Measurements from ENCODE around the gene TGFA.

Gene TGFA

DNA sequence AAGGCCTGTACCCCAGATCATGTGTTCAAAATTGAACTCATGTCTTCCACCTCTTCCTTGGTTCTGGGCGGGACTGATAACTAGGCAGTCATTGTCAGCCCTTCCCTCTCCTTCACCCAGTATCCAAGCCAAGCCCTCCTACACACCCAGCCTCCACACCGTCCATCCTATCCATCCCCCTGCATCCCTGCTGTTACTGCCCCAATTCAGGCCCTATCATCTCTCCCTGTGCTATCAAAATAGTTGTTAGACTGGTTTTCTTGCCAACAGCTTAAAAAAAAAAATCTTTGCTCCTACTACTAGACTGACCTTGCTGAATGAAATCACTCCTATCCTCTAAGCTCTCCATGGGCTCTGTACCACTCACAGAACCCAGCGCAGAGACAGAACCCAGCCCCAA is 32.8 kb downstream of the TGFA start:
- H3F3A ChIP-seq (ENCODE audit: insufficient read depth, low read length), result no peaks in the 10 kb centered on the region
- H3K4me3 ChIP-seq (ENCODE audit: low read depth, low read length, poor library complexity, severe bottlenecking), result no peak overlapping the region
- no peaks in the 10 kb centered on the region for H3K9me2 ChIP-seq (ENCODE audit: low read depth, low read length)
- H3K27me3 ChIP-seq (ENCODE audit: insufficient read depth, low read length), result no peaks in the 10 kb centered on the region
- H3K4me1 ChIP-seq (ENCODE audit: insufficient read depth, low read length, severe bottlenecking), result no peaks in the 10 kb centered on the region
- H3K9me3 ChIP-seq (ENCODE audit: low read length), result no peaks in the 10 kb centered on the region
- no peaks in the 10 kb centered on the region for H3K36me3 ChIP-seq (ENCODE audit: insufficient read depth, low read length)
- no peak overlapping the region for H2AFZ ChIP-seq (ENCODE audit: low read length)
- H3K79me2 ChIP-seq (ENCODE audit: insufficient read depth, low read length), result no peaks in the 10 kb centered on the region
- H3K9ac ChIP-seq (ENCODE audit: low read length), result no peak overlapping the region
- no peak overlapping the region for H3K4me2 ChIP-seq (ENCODE audit: low read length)
- H4K20me1 ChIP-seq (ENCODE audit: insufficient read depth, low read length), result no peaks in the 10 kb centered on the region
- TF ChIP-seq EZH2 (IDR thresholded peaks at IDR 0.05; ENCODE audit: borderline replicate concordance, low read length), result no peak
- TF ChIP-seq, protein P1, sequence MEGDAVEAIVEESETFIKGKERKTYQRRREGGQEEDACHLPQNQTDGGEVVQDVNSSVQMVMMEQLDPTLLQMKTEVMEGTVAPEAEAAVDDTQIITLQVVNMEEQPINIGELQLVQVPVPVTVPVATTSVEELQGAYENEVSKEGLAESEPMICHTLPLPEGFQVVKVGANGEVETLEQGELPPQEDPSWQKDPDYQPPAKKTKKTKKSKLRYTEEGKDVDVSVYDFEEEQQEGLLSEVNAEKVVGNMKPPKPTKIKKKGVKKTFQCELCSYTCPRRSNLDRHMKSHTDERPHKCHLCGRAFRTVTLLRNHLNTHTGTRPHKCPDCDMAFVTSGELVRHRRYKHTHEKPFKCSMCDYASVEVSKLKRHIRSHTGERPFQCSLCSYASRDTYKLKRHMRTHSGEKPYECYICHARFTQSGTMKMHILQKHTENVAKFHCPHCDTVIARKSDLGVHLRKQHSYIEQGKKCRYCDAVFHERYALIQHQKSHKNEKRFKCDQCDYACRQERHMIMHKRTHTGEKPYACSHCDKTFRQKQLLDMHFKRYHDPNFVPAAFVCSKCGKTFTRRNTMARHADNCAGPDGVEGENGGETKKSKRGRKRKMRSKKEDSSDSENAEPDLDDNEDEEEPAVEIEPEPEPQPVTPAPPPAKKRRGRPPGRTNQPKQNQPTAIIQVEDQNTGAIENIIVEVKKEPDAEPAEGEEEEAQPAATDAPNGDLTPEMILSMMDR (IDR thresholded peaks at IDR 0.05; ENCODE audit: low read length), result no peak
- H3K27ac ChIP-seq (ENCODE audit: low read depth, low read length, poor library complexity, severe bottlenecking), result no peak overlapping the region

DNA sequence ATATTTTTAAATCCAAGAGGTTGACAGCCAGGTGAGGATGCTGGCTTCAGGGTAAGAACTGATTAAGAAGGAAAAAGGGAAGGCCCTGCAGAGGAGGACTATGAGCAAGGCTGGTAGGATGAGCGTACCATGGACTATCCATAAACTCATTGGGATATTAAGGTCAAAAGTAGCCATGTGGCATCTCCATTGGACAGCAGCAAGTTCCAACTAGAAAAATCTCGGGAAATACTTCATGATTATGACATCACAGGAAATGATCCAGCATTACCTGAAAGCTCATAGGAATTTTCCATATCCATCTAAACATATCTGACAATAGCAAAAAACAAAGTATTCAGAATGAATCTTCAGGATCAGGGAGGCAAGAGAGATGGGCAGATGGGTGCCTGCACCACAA is 34.2 kb downstream of the TGFA start:
- no peaks in the 10 kb centered on the region for H3K27me3 ChIP-seq (ENCODE audit: insufficient read depth, low read length)
- no peaks in the 10 kb centered on the region for H3K36me3 ChIP-seq (ENCODE audit: insufficient read depth, low read length)
- H3K4me2 ChIP-seq (ENCODE audit: low read length), result no peak overlapping the region
- H3K9me3 ChIP-seq (ENCODE audit: low read length), result no peaks in the 10 kb centered on the region
- no peaks in the 10 kb centered on the region for H3F3A ChIP-seq (ENCODE audit: insufficient read depth, low read length)
- no peaks in the 10 kb centered on the region for H4K20me1 ChIP-seq (ENCODE audit: insufficient read depth, low read length)
- no peak overlapping the region for H3K4me3 ChIP-seq (ENCODE audit: low read depth, low read length, poor library complexity, severe bottlenecking)
- H3K9me2 ChIP-seq (ENCODE audit: low read depth, low read length), result no peaks in the 10 kb centered on the region
- TF ChIP-seq EZH2 (IDR thresholded peaks at IDR 0.05; ENCODE audit: borderline replicate concordance, low read length), result no peak
- TF ChIP-seq, protein P1 (IDR thresholded peaks at IDR 0.05; ENCODE audit: low read length), result no peak
- H3K79me2 ChIP-seq (ENCODE audit: insufficient read depth, low read length), result no peaks in the 10 kb centered on the region
- H3K4me1 ChIP-seq (ENCODE audit: insufficient read depth, low read length, severe bottlenecking), result no peaks in the 10 kb centered on the region
- no peak overlapping the region for H3K9ac ChIP-seq (ENCODE audit: low read length)
- H2AFZ ChIP-seq (ENCODE audit: low read length), result no peak overlapping the region
- no peak overlapping the region for H3K27ac ChIP-seq (ENCODE audit: low read depth, low read length, poor library complexity, severe bottlenecking)

DNA sequence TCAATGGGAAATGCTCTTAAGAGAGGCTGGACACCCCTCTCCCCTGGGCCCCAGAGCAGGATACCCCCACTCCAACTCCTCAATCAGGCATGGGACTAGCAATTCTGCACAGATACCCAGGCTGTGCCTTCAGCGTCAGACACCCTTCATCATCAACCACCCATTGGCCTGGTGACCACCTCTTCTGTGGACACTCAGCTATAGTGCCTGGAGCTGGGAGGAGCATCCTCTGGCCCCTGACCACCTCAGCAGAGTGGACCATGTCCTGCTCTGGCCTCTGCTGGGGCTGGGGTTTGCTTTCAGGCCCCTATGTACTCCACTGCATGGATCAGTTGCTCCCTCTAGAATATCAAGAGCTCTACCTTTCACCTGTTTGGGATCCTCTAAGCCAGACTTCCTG is 35.1 kb downstream of the TGFA start:
- no peak overlapping the region for H2AFZ ChIP-seq (ENCODE audit: low read length)
- no peak overlapping the region for H3K4me2 ChIP-seq (ENCODE audit: low read length)
- no peaks in the 10 kb centered on the region for H3K9me2 ChIP-seq (ENCODE audit: low read depth, low read length)
- no peak overlapping the region for H3K9ac ChIP-seq (ENCODE audit: low read length)
- H3K36me3 ChIP-seq (ENCODE audit: insufficient read depth, low read length), result no peaks in the 10 kb centered on the region
- no peak overlapping the region for H3K27ac ChIP-seq (ENCODE audit: low read depth, low read length, poor library complexity, severe bottlenecking)
- no peaks in the 10 kb centered on the region for H3K79me2 ChIP-seq (ENCODE audit: insufficient read depth, low read length)
- H3F3A ChIP-seq (ENCODE audit: insufficient read depth, low read length), result no peaks in the 10 kb centered on the region
- TF ChIP-seq, protein P1 (IDR thresholded peaks at IDR 0.05; ENCODE audit: low read length), result no peak
- H4K20me1 ChIP-seq (ENCODE audit: insufficient read depth, low read length), result no peaks in the 10 kb centered on the region
- no peak overlapping the region for H3K4me3 ChIP-seq (ENCODE audit: low read depth, low read length, poor library complexity, severe bottlenecking)
- H3K27me3 ChIP-seq (ENCODE audit: insufficient read depth, low read length), result no peaks in the 10 kb centered on the region
- no peaks in the 10 kb centered on the region for H3K4me1 ChIP-seq (ENCODE audit: insufficient read depth, low read length, severe bottlenecking)
- H3K9me3 ChIP-seq (ENCODE audit: low read length), result no peaks in the 10 kb centered on the region

Measured in OCI-LY1 (cell line).